ENCODE data around the gene PJA2. TPM values are rescaled to one million over a fixed set of nuclear protein-coding genes. Genes with fewer than 3 reads are reported as not detected.
"Not testable (repeated sequence)": the region's sequence is repeated elsewhere in the genome, so short reads cannot be mapped to it uniquely, and the experiment has no call there.

Gene PJA2
- total RNA-seq, 2 experiments from 2014 or later: 57.3 to 58.5 TPM

GRCh38 chr5:109421956-109422355, 12.2 kb upstream of the PJA2 start:
- ChIA-PET CTCF (no interaction called here), POLR2A (no interaction called here)
- Mint-ChIP-seq H3K4me1 (ENCODE audit: low read depth) (no peaks in the 10 kb centered on the region), H3K4me3 (no peak overlapping the region), H3K9me3 (no peaks in the 10 kb centered on the region), H3K27me3 (peaks cover 11% of the 10 kb centered on the region), H3K36me3 (no peaks in the 10 kb centered on the region), H3K27ac (no peak overlapping the region)
- intact Hi-C loops (cut with micrococcal nuclease): no loop called here
- DNase-seq: no peak

GRCh38 chr5:109418712-109419352, 9.1 kb upstream of the PJA2 start:
- CTCF ChIA-PET: interaction anchor here (0.8 kb wide), 1 partner anchor 675 kb away, joined by 3 read pairs; no protein-coding TSS in a partner anchor
- H3K9me3 Mint-ChIP-seq: peaks cover 17% of the 10 kb centered on the region
- H3K4me1 Mint-ChIP-seq (ENCODE audit: low read depth): peaks cover 3% of the 10 kb centered on the region
- H3K36me3 Mint-ChIP-seq: peaks cover 6% of the 10 kb centered on the region
- H3K27ac Mint-ChIP-seq: no peak overlapping the region
- intact Hi-C loops (cut with micrococcal nuclease): loop anchor here (10.0 kb wide), 2 partner anchors 666 to 1836 kb away; no protein-coding TSS in a partner anchor
- POLR2A ChIA-PET: no interaction called here
- no peak overlapping the region for H3K4me3 Mint-ChIP-seq
- no peak for DNase-seq
- no peaks in the 10 kb centered on the region for H3K27me3 Mint-ChIP-seq

- Mint-ChIP-seq H3K27ac (no peak overlapping the region), H3K4me3 (no peak overlapping the region), H3K9me3 (peaks cover 19% of the 10 kb centered on the region), H3K27me3 (no peaks in the 10 kb centered on the region), H3K4me1 (ENCODE audit: low read depth) (peaks cover 4% of the 10 kb centered on the region), H3K36me3 (peaks cover 6% of the 10 kb centered on the region)
- no peak for DNase-seq
- intact Hi-C loops (cut with micrococcal nuclease): loop anchor here (10.0 kb wide), 2 partner anchors 668 to 1838 kb away; no protein-coding TSS in a partner anchor
- POLR2A ChIA-PET: no interaction called here
- CTCF ChIA-PET: no interaction called here
Observed at GRCh38 chr5:109416882-109417281, 7.1 kb upstream of the PJA2 start.

- H3K27ac Mint-ChIP-seq, H3K36me3 Mint-ChIP-seq, DNase-seq, POLR2A ChIA-PET, H3K4me3 Mint-ChIP-seq, H3K27me3 Mint-ChIP-seq: not testable (repeated sequence)
- Mint-ChIP-seq H3K9me3 (peaks cover 19% of the 10 kb centered on the region), H3K4me1 (ENCODE audit: low read depth) (peaks cover 13% of the 10 kb centered on the region)
- CTCF ChIA-PET: interaction anchor here (1.7 kb wide), 1 partner anchor 275 kb away, joined by 4 read pairs; the partner anchor contains the start of gene MAN2A1
- intact Hi-C loops (cut with micrococcal nuclease): loop anchor here (10.0 kb wide), 2 partner anchors 671 to 1841 kb away; no protein-coding TSS in a partner anchor
Observed at GRCh38 chr5:109413921-109414461, 4.2 kb upstream of the PJA2 start.

GRCh38 chr5:109413458-109413857, 3.7 kb upstream of the PJA2 start:
- ChIA-PET POLR2A (no interaction called here), CTCF (interaction anchor here (0.6 to 1.7 kb wide), 2 partner anchors 276 to 930 kb away, joined by 3 to 4 read pairs; partner anchors contain the start of gene MAN2A1)

GRCh38 chr5:109412981-109413402, 3.2 kb upstream of the PJA2 start:
- Mint-ChIP-seq H3K27me3 (no peaks in the 10 kb centered on the region), H3K4me1 (ENCODE audit: low read depth) (peaks cover 13% of the 10 kb centered on the region), H3K9me3 (peaks cover 19% of the 10 kb centered on the region), H3K4me3 (no peak overlapping the region), H3K27ac (no peak overlapping the region), H3K36me3 (peaks cover 13% of the 10 kb centered on the region)
- DNase-seq: no peak
- POLR2A ChIA-PET: no interaction called here
- intact Hi-C loops (cut with micrococcal nuclease): loop anchor here (10.0 kb wide), 2 partner anchors 672 to 1842 kb away; no protein-coding TSS in a partner anchor
- CTCF ChIA-PET: interaction anchor here (0.6 to 1.7 kb wide), 2 partner anchors 276 to 930 kb away, joined by 3 to 4 read pairs; partner anchors contain the start of gene MAN2A1

More at GRCh38 chr5:109413458-109413857, 3.7 kb upstream of the PJA2 start:
- no peak overlapping the region for H3K27ac Mint-ChIP-seq
- H3K9me3 Mint-ChIP-seq: peaks cover 19% of the 10 kb centered on the region
- intact Hi-C loops (cut with micrococcal nuclease): loop anchor here (10.0 kb wide), 2 partner anchors 671 to 1841 kb away; no protein-coding TSS in a partner anchor
- DNase-seq: no peak
- peaks cover 13% of the 10 kb centered on the region for H3K36me3 Mint-ChIP-seq
- H3K27me3 Mint-ChIP-seq: no peaks in the 10 kb centered on the region
- H3K4me3 Mint-ChIP-seq: no peak overlapping the region
- H3K4me1 Mint-ChIP-seq (ENCODE audit: low read depth): peaks cover 13% of the 10 kb centered on the region

- H3K27ac Mint-ChIP-seq: peak overlapping the region; percentile 49
- H3K4me3 Mint-ChIP-seq: no peak overlapping the region
- no peaks in the 10 kb centered on the region for H3K27me3 Mint-ChIP-seq
- intact Hi-C loops (cut with micrococcal nuclease): loop anchor here (2.0 to 10.0 kb wide), 5 partner anchors 27 to 1843 kb away; no protein-coding TSS in a partner anchor
- peaks cover 23% of the 10 kb centered on the region for H3K4me1 Mint-ChIP-seq (ENCODE audit: low read depth)
- H3K9me3 Mint-ChIP-seq: peaks cover 19% of the 10 kb centered on the region
- ChIA-PET CTCF (no interaction called here), POLR2A (no interaction called here)
- H3K36me3 Mint-ChIP-seq: peaks cover 13% of the 10 kb centered on the region
- no peak for DNase-seq
Observed at GRCh38 chr5:109411627-109412026, 1.9 kb upstream of the PJA2 start.

GRCh38 chr5:109411149-109411514, 1.4 kb upstream of the PJA2 start:
- POLR2A ChIA-PET: interaction anchor here (1.4 kb wide), 1 partner anchor 46 kb away, joined by 3 read pairs; no protein-coding TSS in a partner anchor
- Mint-ChIP-seq H3K9me3 (peaks cover 16% of the 10 kb centered on the region), H3K27ac (peak overlapping the region; percentile 97), H3K36me3 (peaks cover 13% of the 10 kb centered on the region), H3K4me3 (peak overlapping the region; percentile 89), H3K4me1 (ENCODE audit: low read depth) (peaks cover 28% of the 10 kb centered on the region), H3K27me3 (no peaks in the 10 kb centered on the region)
- CTCF ChIA-PET: no interaction called here
- intact Hi-C loops (cut with micrococcal nuclease): loop anchor here (2.0 to 10.0 kb wide), 5 partner anchors 28 to 1844 kb away; no protein-coding TSS in a partner anchor
- no peak for DNase-seq

- ChIA-PET CTCF (interaction anchor here (1.3 kb wide), 1 partner anchor 278 kb away, joined by 4 read pairs; no protein-coding TSS in a partner anchor), POLR2A (interaction anchor here (0.9 to 1.4 kb wide), 4 partner anchors 16 to 281 kb away, joined by 3 to 4 read pairs (median 3); partner anchors contain the start of gene MAN2A1)
- Mint-ChIP-seq H3K27me3 (no peaks in the 10 kb centered on the region), H3K4me1 (ENCODE audit: low read depth) (peaks cover 31% of the 10 kb centered on the region), H3K4me3 (peak overlapping the region; percentile 89), H3K27ac (peak overlapping the region; percentile 97), H3K36me3 (peaks cover 13% of the 10 kb centered on the region), H3K9me3 (peaks cover 11% of the 10 kb centered on the region)
- DNase-seq: peak; percentile 57
- intact Hi-C loops (cut with micrococcal nuclease): loop anchor here (1.0 to 10.0 kb wide), 10 partner anchors 28 to 1844 kb away; partner anchors contain the start of genes FBXL17 and MAN2A1
Observed at GRCh38 chr5:109410389-109411148, 795 bp upstream of the PJA2 start.

- no peaks in the 10 kb centered on the region for H3K27me3 Mint-ChIP-seq
- POLR2A ChIA-PET: interaction anchor here (0.6 to 1.3 kb wide), 4 partner anchors 15 to 282 kb away, joined by 3 to 4 read pairs (median 3); partner anchors contain the start of gene MAN2A1
- H3K4me3 Mint-ChIP-seq: peak overlapping the region; percentile 89
- peak; percentile 88 for DNase-seq
- H3K9me3 Mint-ChIP-seq: peaks cover 5% of the 10 kb centered on the region
- intact Hi-C loops (cut with micrococcal nuclease): loop anchor here (1.0 to 5.0 kb wide), 4 partner anchors 18 to 1330 kb away; partner anchors contain the start of gene SLC25A46
- peak overlapping the region; percentile 97 for H3K27ac Mint-ChIP-seq
- CTCF ChIA-PET: interaction anchor here (0.7 kb wide), 1 partner anchor 1948 kb away, joined by 3 read pairs; no protein-coding TSS in a partner anchor
- H3K4me1 Mint-ChIP-seq (ENCODE audit: low read depth): peaks cover 40% of the 10 kb centered on the region
- H3K36me3 Mint-ChIP-seq: peaks cover 12% of the 10 kb centered on the region
Observed at GRCh38 chr5:109408991-109409843, 557 bp downstream of the PJA2 start.

- Mint-ChIP-seq H3K9me3 (no peaks in the 10 kb centered on the region), H3K27me3 (no peaks in the 10 kb centered on the region), H3K4me3 (peak overlapping the region; percentile 89), H3K36me3 (peaks cover 16% of the 10 kb centered on the region), H3K4me1 (ENCODE audit: low read depth) (peaks cover 44% of the 10 kb centered on the region), H3K27ac (peak overlapping the region; percentile 97)
- CTCF ChIA-PET: no interaction called here
- POLR2A ChIA-PET: no interaction called here
- no peak for DNase-seq
- intact Hi-C loops (cut with micrococcal nuclease): loop anchor here (2.0 to 5.0 kb wide), 3 partner anchors 17 to 1331 kb away; partner anchors contain the start of gene SLC25A46
Observed at GRCh38 chr5:109407913-109408312, 1.9 kb downstream of the PJA2 start.
